Mucosa of descending colon (tissue), 3 donors: ENCODE measurements around the gene A2M. TPM values are rescaled to one million over a fixed set of nuclear protein-coding genes. Genes with fewer than 3 reads are reported as not detected.

Experiments
- ATAC-seq: fragments of 200-7000 bp; cut with Tn5 transposase; one replicate; pipeline ENCODE4 v1.9.1; 2020; ENCODE audit warnings: mild to moderate bottlenecking, moderate library complexity
- DNase-seq, 3 donors: peaks; one replicate each; pipeline ENCODE4 v3.0.0-alpha.2; 2020
- H3K36me3 ChIP-seq: fragments of 200-600 bp; one replicate; pipeline ENCODE4 v1.8.0; 2021; ENCODE audit warnings: low read depth, mild to moderate bottlenecking
- H3K4me1 ChIP-seq: fragments of 200-600 bp; one replicate; pipeline ENCODE4 v1.8.0; 2021; ENCODE audit warnings: low read depth, mild to moderate bottlenecking
- H3K4me3 ChIP-seq: fragments of 200-600 bp; one replicate; pipeline ENCODE4 v1.8.0; 2021; ENCODE audit warnings: mild to moderate bottlenecking
- H3K9me3 ChIP-seq: fragments of 200-600 bp; one replicate; pipeline ENCODE4 v1.8.0; 2021; ENCODE audit warnings: mild to moderate bottlenecking
- intact Hi-C, 2 donors: fragments of 100-400 bp; cut with DNase I in 1 of 2; cut with micrococcal nuclease in 1 of 2; formaldehyde crosslinking; loops; one replicate each; pipeline versions ENCODE4 v1.11.0 to v1.11.1; 2022; cut with DNase I, micrococcal nuclease
- total RNA-seq, 3 donors: library from RNA; stranded (reverse); fragmentation: NEBNext Ultra II Directional in 2 of 3; extraction: Animal tissue kit (Norgen Biotek cat#: 25700) in 2 of 3; gene quantifications; one replicate each; pipeline versions ENCODE4 v1.2.1 to v1.2.4, GENCODE V29; 2021 to 2023
- TF ChIP-seq, protein P1 (sequence below): fragments of 200-600 bp; IDR thresholded peaks from one replicate; pipeline ENCODE4 v1.8.0; 2022; ENCODE audit warnings: antibody characterized with exemption, mild to moderate bottlenecking
- donor health status: DM: no; HTN: no; CAD: no; lungs with moderate emphysema.
- donor health status: DM: no; HTN: no; CAD: no.
- donor health status: DM: no; HTN: yes; CAD: no.

The A2M gene
- total RNA-seq, 3 donors from 2014 or later = 83.5 to 223 (median 165) TPM

DNA sequence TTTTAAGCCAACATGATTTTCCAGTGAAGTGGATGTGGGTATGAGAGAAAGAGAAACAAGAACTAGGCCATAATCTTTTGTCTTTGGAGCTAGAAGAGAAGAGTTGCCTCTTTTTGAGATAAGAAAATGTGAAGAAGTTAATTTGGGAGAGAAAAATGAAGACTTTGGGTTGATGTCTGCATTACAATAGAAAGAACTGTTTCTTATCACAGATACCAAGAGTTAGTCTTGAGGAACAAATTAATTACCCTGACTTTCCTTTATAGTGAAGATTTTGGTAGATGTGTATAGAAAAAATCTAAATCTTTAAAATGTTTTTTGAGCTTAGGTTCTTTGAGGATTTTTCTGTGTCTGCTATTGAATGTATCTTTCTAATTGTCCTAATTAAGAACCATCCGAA, 4.2 kb downstream of the A2M start:
- Histone ChIP-seq H3K4me1 (no peaks in the 10 kb centered on the region), H3K9me3 (no peaks in the 10 kb centered on the region), H3K4me3 (no peak overlapping the region), H3K36me3 (no peaks in the 10 kb centered on the region)
- DNase-seq (no peak), ATAC-seq (no peak)
- TF ChIP-seq, protein P1, sequence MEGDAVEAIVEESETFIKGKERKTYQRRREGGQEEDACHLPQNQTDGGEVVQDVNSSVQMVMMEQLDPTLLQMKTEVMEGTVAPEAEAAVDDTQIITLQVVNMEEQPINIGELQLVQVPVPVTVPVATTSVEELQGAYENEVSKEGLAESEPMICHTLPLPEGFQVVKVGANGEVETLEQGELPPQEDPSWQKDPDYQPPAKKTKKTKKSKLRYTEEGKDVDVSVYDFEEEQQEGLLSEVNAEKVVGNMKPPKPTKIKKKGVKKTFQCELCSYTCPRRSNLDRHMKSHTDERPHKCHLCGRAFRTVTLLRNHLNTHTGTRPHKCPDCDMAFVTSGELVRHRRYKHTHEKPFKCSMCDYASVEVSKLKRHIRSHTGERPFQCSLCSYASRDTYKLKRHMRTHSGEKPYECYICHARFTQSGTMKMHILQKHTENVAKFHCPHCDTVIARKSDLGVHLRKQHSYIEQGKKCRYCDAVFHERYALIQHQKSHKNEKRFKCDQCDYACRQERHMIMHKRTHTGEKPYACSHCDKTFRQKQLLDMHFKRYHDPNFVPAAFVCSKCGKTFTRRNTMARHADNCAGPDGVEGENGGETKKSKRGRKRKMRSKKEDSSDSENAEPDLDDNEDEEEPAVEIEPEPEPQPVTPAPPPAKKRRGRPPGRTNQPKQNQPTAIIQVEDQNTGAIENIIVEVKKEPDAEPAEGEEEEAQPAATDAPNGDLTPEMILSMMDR = no peak
- intact Hi-C loops = no loop called here

DNA sequence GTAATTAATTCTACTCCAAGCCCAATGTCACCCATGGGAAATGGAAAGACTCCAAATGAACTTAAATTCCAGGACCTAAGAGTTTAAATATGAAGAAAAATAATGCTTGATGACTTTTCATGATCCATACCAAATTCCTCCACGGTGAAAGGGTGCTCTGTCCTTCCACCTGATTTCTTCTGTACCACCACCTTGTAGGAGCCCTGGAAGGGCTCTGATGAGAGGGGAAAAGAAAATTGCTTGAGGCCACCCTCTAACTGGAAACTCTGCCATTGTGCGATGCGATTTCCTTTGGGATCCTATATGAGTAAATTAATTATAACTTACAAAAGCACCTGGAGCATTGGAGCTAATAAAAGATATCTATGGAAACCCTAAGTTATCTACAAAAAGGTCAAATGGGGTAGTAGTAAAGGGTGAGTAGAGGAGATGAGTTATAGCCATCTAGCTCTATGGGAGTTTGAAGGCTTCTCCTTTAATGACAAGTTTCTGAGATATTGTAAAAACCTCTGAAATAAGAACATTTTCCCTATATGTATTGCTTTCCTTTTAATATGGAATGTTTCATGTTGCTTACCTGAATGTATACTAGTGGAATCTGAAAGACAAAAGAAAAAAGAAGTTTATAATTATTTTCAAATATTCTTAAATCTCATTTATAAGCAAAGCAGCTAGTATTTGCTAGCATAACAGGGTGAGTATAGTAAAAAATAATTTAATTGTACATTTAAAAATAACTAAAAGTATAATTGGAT, 5.8 kb downstream of the A2M start:
- Histone ChIP-seq H3K4me1 (no peaks in the 10 kb centered on the region), H3K4me3 (no peak overlapping the region), H3K36me3 (no peaks in the 10 kb centered on the region), H3K9me3 (no peaks in the 10 kb centered on the region)
- intact Hi-C loops = no loop called here
- no peak for DNase-seq
- TF ChIP-seq, protein P1 = no peak
- ATAC-seq = no peak

DNA sequence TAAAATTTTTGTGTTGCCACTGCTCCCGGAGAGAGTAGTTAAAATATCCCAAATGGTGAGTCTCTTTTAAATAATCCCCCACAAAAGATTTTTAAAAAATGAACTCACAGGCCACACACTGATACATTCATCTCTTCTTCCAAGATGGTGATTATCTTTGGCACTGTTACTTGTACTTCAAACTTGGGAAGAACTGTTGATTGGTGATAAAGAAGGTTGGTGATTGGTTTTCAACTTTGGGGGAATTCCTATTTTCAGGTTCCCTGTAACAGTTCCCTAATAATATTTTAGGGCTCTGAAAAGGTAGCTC, 6.6 kb downstream of the A2M start:
- H3K9me3 ChIP-seq = no peaks in the 10 kb centered on the region
- DNase-seq (no peak), ATAC-seq (no peak)
- no peak overlapping the region for H3K4me3 ChIP-seq
- TF ChIP-seq, protein P1 = no peak
- H3K4me1 ChIP-seq = no peaks in the 10 kb centered on the region
- H3K36me3 ChIP-seq = no peaks in the 10 kb centered on the region
- intact Hi-C loops = no loop called here

DNA sequence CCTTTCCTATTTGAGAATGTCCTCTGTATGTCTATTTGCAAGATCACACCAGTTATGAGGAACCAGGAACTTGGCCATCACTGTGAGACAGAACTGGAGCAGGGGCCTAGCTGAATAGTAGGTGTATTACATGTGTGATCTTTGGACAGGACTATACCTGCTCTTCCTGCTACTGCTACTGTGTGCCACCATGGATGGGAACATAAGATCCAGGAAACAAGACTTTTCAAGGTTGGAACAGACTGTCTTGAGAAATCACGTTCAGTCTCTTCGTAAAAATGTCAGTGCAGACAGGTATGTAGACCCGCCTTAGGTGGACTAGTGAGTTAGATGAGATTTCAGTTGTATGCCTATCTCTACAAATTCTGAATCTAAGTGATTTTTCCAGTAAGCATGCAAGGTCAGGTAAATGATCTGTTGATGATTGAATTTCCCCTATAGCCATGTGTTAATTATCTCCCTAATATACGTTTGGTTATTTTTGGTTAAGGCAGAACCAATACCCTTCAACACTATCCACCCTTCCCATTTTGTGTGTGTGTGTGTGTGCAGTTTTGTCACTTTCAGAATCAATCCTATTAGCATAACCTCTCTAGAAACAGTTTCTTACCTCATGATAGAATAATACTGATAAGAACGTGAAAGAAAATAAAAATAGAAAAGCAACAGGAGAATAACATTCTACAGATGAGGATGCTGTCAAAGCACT, 7.1 kb downstream of the A2M start:
- Histone ChIP-seq H3K4me3 (no peak overlapping the region), H3K4me1 (no peaks in the 10 kb centered on the region), H3K9me3 (no peaks in the 10 kb centered on the region), H3K36me3 (no peaks in the 10 kb centered on the region)
- DNase-seq (no peak), ATAC-seq (no peak)
- TF ChIP-seq, protein P1 = no peak
- intact Hi-C loops = no loop called here

DNA sequence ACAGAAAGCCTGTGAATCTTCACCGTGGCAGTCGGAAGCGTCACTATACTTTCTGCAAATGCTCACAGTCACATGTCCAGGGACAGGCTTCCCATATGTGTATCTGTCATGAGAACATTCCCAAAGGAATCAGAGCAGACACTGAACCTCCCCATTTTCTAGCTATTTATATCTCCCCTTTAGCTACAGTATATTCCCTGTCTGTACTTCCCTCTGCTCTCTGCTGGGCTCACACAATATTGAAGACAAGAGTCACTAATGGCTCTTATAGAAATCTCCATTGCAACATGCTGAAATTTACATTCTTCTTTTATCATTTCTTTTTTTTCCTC, 8.2 kb downstream of the A2M start:
- Histone ChIP-seq H3K9me3 (no peaks in the 10 kb centered on the region), H3K4me1 (no peaks in the 10 kb centered on the region), H3K36me3 (no peaks in the 10 kb centered on the region), H3K4me3 (no peak overlapping the region)
- intact Hi-C loops = no loop called here
- no peak for ATAC-seq
- TF ChIP-seq, protein P1 = no peak
- no peak for DNase-seq
